HG02943 (cell line): ENCODE measurements around the gene LRG1.

Source experiments
- ATAC-seq: cut with Tn5 transposase; IDR thresholded peaks from one replicate; pipeline ENCODE4 v1.9.1; 2021; ENCODE audit warnings: mild to moderate bottlenecking, low read depth, moderate library complexity; ENCODE audit not compliant: unreplicated experiment

The LRG1 gene

DNA sequence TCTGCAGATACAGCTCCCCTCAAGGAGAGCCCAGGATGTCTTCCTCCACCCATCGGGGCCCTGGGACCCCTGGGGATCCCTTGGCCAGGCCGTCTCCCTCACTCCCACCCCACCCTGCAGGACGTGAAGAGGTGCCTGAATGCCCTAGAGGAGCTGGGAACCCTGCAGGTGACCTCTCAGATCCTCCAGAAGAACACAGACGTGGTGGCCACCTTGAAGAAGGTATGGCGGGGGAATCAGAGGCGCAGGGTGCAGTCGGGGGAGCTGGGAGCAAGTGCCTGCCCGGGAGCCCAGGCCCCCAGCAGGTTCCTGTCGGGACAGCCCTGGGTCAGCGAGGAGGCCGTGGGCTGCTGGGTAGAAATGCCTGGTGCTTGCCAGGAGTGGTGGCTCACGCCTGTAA lies 41.1 kb downstream of the LRG1 start:
- ATAC-seq, result no peak

DNA sequence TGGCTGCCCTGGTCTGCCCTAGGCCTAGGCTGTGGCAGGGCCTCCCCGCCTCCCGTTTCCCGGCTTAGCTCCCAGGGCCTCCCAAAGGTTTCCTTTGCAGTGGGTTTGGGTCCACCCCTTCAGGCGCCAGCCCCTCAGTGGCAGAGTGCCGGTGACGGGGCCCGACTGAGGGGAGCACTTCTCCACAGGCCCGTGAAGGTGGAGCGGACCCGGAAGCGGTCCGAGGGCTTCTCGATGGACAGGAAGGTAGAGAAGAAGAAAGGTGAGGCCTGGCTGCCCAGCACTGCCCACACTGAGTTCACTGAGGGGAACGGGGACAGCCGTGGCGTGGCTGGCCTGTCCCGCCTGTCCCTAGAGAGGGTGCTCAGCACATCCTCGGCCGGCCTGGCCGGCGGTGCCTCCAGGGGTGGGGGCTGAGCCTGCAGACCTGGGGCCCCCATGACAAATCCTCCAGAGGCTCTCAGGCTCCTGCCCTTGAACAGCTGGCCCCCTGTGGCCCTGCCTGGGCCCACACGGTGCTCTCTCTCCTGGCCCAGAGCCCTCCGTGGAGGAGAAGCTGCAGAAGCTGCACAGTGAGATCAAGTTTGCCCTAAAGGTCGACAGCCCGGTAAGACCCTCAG lies 42.0 kb downstream of the LRG1 start:
- ATAC-seq, result no peak

DNA sequence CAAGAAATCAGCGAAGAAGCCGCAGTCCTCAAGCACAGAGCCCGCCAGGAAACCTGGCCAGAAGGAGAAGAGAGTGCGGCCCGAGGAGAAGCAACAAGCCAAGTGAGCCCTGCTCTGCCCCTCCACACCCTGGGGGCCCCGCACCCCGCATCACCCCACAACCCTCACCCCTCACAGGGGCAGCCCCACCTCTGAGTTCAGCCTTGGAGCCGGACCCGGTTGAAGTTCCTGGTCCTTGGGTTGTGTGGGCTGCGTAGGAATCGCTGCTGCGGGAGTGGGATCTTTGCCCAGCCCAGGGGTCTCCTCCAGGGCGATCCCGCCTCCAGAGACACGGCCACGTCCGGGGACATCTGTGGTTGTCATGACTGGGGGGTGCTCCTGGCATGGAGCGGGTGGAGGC lies 43.5 kb downstream of the LRG1 start:
- ATAC-seq, result no peak

DNA sequence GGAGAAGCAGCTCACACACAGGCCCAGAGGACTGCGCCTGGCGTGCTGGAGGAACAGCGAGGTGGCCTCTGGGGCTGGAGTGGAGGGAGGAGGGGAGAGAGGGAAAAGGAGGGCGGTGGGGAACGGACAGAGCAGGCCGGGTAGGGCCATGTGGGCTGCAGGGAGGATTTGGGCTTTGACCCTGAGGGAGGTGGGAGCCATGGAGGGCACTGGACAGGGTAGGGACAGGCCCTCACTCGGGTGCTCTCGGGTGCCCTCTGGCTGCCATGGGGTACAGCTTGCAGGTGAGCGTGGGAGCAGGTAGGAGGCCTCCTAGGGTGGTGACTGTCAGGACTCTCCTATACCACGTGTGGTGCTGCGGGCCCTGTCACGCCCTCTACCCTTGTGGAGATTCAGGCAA lies 44.4 kb downstream of the LRG1 start:
- no peak for ATAC-seq

DNA sequence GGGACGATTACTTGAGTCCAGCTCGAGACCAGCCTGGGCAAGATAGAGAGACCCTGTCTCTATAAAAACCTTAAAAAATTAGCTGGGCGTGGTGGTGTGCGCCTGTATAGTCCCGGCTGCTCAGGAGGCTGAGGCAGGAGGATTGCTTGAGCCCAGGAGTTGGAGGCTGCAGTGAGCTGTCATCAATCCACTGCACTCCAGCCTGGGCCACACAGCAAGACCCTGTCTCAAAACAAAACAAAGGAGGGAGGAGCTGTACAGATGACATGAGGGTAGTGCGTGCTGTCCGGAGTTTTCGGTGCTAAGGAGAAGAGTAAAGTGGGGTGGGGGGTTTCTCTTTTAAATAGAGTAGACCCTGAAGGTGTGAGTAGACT lies 45.2 kb downstream of the LRG1 start:
- no peak for ATAC-seq

DNA sequence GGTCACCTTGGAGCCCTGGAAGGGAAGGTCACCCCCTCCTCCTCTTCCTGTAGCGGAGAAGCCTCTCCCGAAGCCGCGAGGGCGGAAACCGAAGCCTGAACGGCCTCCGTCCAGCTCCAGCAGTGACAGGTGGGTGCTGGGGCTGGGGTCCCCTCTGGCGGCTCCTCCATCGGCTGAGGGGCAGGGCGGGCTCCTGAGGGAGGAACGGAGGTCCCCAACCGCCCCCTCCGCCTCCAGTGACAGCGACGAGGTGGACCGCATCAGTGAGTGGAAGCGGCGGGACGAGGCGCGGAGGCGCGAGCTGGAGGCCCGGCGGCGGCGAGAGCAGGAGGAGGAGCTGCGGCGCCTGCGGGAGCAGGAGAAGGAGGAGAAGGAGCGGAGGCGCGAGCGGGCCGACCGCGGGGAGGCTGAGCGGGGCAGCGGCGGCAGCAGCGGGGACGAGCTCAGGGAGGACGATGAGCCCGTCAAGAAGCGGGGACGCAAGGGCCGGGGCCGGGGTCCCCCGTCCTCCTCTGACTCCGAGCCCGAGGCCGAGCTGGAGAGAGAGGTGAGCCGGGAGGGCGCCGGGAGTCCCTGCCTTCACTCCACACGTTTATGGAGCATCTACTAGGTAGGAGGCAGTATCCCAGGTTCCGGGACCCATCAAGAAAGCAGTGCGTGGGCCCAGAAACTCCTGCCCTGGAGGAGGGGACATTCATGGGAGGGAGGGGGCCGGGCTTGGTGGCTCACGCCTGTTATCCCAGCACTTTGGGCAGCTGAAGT lies 45.7 kb downstream of the LRG1 start:
- no peak for ATAC-seq

- ATAC-seq, result no peak
These were observed 46.5 kb downstream of the LRG1 start for GRCh38 chr19:4493104-4493928.

- ATAC-seq, result no peak
These were observed 47.3 kb downstream of the LRG1 start for GRCh38 chr19:4492337-4493103.

- no peak for ATAC-seq
These were observed 48.4 kb downstream of the LRG1 start for GRCh38 chr19:4491446-4491845.

DNA sequence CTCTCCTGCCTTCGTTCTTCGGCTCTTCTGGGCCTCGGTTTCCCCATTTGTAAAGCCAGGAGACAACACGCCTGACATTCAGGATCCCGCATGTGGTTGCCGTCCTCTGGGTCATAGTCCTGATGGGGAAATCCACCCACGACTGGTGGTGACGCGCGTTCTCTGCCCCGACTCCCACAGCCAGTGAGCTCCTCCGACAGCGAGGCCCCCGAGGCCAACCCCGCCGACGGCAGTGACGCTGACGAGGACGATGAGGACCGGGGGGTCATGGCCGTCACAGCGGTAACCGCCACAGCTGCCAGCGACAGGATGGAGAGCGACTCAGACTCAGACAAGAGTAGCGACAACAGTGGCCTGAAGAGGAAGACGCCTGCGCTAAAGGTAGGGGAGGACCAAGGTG lies 51.3 kb downstream of the LRG1 start:
- no peak for ATAC-seq

- ATAC-seq, result no peak
These were observed 52.3 kb downstream of the LRG1 start for GRCh38 chr19:4487572-4487971.
